ENCODE data around the gene CAPN8.
A peak's percentile ranks its signal among the peaks of the same experiment; 100 is the strongest.

DNA sequence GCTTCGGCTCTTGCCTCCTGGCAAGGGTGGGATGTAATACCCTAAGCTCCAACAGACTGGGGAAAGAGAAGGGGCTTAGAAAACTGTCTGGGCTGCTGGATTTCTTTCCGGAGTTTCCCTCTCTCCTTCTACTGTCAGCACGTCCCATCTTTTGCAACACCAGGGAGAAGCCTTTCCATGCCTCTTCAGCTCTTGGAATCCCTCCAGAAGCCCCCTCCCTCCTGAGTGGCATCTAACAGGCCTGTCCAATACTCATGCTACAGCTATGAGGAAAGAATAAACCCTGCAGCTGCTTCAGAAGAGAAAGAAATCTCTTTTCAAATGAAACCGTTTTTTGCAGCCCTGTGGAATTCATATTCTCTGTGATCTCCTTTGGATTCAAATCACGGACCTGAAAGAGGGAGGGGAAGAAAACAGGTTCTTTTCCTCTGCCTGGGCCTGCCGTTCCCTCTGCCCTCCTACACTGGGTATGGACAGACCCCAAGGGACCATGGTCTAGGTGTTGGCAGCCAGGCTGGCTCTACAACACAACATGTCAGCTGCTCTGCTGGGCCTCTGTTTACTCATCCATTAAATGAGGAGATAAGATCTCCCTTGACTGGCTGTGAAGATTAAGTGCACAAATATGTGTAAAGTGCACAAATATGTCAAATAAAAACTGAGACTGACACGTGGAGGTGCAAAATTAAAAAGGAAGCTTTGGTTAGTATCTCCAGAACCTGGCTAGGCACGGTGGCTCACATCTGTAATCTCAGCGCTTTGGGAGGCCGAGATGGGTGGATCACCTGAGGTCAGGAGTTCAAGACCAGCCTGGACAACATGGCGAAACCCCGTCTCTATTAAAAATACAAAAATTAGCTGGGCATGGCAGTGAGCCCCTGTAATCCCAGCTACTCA, 40.8 kb upstream of the CAPN8 start:
- peak; percentile 73 for TF ChIP-seq GATA2 (IDR thresholded peaks at IDR 0.05; ENCODE audit: low read depth, low read length)
- no peak; the same call in 1 of the 2 replicates for TF ChIP-seq GATA3 (IDR thresholded peaks at IDR 0.05; ENCODE audit: low read depth, low read length)
